Activated T-cell treated with anti-CD3 and anti-CD28 coated beads, Interleukin-2, amount 50 U/mL, for 48 hours (primary cell): ENCODE results near the gene CSNK2A3.

ENCODE experiments used
- DNase-seq, 2 experiments: peaks; one replicate each; pipeline ENCODE4 v3.0.0-alpha.2; 2020

Gene CSNK2A3

DNA sequence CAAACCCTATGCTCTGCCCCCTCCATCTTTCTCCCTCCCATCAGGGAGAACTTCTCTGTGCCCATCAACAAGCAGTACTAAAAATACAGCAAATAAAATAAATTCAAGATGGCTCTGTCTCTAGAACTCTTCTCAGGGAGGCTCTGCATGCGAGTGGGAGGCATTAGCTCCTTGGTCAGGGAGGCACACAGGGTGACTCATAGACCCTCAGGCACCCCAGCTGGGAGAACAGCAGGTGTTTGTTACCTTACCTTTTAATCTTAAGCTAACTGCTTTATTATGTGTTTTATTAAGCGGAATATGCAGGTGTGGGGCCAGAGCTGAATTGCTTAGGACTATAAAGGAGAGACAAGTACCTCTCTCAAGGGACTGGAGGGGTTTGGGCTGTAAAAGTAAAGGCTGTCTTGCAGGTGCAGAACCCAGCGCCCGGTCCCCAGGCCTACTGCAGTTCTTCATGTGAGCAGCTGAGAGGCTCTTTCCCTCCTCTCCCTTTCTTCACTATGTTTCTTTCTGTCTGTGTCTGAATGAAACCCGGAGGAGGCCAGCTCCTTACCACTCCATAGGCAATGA, 20.8 kb downstream of the CSNK2A3 start:
- DNase-seq = no peak

DNA sequence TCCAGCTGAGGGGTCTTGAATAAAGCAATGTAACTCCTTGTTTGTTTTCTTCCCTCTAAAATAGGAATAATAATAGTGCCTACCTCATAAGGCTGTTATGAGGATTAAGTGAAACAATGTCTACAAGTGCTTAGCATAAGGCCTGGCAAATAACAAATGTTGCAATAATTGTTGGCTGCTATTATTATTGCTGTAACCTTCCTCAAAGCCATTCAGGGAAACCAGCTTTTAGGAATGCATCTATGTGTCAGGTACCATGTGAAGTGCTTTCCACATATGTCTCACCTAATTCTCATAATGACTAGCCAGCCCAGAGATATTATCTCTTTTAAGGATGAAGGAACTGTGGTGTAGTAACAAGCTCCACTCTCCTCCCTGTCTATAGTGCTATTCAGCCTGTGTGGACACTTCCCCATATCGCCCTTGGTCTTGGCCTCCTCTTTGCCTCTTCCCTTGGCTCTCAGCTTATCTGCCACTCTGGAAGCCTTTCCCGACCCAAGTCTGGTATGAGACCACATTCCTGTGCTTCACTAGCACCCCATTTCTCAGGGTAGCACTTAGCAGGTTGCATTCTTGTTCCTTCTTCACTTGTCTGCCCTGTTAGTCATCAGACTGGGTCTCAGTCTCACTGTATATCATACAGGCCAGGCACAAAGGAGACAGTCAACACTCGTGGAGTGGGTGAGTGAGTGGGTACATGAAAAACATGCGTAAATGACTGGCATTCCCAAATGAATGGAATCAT, 23.8 kb downstream of the CSNK2A3 start:
- DNase-seq = no peak

DNA sequence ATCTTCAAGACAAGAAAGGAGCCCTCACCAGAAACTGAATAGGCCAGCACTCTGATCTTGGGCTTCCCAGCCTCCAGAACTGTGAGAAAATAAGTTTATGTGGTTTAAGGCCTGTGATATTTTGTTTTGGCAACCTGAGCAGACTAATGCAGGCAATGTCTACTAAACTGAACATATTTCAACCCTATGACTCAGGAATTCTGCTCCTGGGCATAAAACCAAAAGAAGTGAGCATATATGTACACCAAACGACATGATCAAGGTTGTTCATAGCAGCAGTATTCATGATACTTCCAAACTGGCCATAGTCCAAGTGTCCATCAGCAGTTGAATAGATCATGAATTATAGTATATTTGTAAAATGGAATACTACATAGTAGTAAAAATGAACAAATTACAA, 29.0 kb downstream of the CSNK2A3 start:
- no peak for DNase-seq

DNA sequence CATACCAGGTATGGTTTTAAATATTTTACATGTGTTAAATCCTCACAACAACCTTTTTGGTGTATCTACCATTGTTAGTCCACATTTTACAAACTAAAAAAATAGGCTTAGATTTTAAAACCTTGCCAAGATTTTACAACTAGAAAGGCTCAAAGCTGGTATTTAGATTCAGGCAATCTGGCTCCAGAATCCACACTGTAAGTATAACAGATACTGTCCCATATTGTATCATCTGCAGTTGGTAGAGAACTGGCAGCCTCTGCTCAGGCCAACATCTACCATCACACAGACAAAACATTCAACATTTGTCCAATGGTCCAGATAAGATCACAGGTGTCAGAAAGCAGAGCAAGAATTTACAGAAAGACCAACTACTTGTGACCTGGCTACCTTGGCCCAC, 30.9 kb downstream of the CSNK2A3 start:
- no peak for DNase-seq

DNA sequence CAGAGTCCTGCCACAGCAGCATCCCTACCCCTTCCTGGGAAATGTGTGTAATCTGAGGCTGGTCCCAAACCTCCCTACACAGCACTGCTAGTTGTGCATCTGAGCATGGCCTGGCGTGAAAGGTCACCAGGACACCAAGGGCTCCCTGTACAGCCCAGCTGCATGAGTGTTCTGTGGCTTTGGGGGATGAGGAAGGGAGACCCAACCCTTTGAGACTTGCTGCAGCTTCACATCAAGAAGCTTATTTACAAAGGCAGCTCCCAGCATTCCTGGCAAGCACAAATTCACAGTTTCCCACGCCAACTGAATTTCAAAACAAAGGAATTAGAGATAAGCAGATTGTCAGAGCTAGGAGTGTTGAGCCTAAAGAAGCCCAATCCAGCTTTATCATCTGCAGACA, 32.2 kb downstream of the CSNK2A3 start:
- DNase-seq = no peak

DNA sequence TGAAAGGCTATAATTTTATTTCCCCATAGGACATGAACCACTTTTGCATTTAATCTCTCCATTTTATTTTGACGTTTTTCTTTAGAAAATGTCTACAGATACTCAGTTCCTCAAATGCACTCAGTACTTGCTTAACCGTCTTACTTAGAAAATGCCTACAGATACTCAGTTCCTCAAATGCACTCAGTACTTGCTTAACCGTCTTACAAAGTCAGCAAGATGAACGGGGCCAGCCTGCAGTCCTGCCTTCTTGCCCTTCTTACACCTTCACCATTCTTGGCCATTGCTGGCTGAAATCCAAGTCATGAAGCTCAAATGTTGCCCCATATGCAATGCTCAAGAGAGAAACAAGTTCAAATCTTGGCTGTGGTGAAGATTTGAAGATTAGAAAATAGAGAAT, 34.1 kb downstream of the CSNK2A3 start:
- DNase-seq = no peak

DNA sequence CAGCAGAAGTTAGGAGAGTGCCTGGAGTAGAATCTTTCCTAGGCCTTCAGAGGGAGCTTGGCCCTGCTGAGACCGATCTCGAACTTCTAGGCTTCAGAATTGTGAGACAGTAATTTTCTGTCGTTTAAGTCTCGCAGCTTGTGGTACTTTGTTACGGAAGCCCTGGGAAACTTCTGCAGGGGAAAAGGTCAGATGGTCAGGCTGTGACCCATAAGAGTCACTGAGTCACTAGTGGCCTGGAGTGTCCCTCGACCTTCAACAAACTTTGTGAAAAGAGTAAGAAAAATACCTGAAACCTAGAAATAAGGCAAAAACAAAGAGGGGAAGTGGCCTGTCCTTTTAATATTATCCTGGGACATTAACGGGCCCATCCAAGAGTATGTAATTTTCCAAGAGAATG, 34.6 kb downstream of the CSNK2A3 start:
- no peak for DNase-seq

DNA sequence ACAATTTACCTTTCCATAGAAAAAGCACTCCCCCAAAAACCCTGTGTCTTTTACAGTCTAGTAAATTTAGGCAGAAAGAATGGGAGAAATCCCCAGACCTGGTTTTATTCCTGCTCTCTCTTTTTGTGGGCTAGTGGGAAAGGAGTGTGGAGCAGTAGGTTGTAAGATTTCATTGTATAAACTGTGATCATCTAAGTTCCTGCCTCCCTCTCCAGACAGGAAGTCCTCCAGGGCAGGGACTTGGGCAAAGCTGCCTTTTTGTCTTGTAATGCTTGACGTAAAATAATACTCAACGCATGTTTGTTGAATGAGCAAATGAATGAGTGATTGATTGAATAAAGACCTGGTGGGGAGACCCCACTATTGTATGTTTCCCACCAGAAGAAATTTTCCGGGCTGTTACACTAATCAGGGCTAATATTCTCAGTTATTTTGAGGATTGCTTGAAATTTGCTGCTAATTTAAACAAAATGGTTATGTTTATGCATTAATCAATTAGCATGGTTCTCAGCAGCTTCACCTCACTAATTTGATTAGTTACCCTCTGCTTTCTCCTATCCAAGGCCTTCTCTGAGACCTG, 36.3 kb downstream of the CSNK2A3 start:
- no peak for DNase-seq

DNA sequence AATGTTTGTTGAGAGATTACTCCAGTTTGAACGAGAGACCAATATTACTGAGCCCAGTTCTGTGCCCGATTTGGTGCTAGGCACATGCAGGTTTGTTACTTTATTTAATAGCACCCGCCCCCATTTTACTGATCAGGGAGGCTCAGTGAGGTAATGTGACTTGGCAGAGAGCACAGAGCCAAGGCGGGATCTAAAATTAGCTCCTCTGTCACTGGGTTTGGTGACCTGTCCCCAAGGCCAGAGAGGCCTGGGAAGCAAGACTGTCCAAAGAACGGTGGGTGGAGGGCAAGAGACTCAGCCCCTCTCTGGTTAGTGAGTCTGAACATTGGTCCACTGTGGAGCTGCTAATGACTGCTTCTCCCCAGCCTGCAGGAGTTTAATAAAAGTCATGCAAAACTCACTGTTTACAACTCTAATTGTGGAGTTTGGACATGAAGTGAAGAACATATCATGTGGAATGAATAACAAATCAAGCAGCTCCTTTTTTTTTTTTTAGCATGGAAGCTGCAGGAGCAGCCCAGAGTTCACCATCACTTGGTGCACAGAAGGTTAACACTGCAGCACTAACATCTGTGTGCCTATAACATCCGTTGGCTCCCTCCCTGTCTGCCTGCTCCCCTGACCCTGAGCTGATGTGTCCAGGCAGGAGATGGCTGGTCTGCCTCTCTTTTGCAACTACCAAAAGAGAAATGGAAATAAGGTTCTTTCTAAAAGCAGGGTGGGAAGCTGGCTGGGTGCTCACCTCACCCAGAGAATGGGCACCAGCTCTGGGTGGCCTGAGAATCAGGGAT, 39.0 kb downstream of the CSNK2A3 start:
- no peak for DNase-seq

DNA sequence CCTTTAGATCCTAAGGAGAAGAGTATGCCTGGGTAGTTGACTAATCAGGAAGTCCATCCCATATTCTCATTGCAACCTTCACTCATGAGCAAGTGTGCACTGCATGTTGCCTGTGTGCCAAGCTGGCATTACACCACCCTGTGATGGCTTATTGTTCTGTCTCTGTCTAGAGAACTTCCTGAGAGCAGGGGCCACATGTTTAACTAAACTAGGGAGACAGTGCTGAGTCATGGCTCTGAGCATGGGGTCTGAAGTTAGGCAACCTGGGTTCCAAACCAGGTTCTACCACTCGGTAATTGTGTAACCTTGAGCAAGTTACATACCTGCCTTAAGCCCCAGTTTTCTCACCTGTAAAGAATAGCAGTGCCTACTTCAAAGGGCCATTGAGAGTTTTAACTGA, 39.6 kb downstream of the CSNK2A3 start:
- no peak for DNase-seq

DNA sequence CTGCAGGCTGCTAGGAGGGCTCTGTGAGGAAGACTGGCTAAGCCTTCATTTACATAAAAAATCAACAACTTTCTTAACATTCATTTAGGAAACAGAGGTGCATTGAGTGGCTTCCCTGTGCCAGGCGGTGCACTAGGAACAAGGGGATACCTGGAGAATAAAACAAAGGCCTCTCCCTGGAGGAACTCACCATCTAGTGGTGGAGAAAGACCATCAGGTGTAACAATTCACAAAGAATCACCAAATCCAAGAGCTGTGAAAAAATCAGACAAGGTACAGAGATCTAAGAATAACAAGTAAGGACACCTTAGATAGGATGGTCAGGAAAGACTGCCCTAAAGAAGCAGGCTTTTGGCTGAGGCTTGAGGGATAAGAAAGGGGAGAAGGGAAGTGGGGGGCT, 40.3 kb downstream of the CSNK2A3 start:
- DNase-seq = no peak

DNA sequence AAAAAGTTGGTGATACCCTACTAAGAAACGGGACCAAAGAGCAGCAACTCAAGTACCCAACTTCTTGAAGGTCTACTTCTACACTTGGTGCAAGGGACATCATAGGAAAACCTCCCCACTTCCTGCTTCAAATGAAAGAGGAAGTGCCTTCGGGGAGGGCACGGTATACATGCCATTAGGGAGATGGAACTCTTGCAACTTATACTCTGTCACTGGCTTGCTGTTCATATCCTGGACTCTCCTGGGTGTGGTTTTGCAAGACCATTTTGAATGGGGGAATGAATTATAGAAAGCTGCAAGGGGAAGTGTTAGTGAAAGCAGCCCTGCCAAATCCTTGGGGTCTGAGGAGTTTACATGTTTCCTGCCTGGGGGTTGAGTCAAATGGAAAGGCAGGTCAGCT, 41.9 kb downstream of the CSNK2A3 start:
- no peak for DNase-seq

DNA sequence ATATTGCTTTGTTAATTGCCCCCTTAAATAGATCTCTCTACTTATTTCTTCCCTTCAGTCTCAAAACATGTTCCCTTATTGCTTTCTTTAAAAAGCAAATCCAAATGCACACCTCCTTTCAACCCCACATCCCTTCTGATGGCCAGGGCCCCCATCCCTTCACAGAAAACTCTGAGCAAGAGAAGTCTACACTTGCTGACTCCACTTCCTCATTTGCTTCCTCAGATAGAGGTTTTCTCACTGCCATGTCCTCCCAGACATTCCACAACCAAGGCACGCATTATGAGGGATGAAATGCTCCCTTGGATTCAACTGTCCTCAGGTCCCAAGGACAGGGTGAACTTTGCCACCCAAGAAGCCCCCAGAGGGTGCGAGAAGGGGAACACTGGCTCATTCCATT, 43.1 kb downstream of the CSNK2A3 start:
- no peak for DNase-seq

DNA sequence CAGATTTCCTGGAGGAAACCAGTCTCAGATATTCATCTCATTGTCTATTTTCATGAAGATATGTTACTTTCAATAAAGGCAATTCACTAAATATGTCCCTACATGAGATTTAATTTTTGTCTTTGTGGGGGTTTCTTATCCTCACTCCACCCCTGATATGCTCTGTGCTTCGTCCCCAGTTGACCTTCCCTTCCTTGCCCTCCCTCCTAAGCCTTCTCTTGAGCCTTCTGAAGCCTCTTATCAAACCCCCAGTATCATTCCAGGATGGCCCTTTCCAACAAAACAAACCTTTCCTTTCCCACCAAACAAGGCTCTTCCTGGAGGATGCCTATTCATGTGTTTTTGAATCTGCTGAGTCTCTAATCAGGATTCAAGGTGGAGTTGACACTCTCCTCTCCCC, 44.8 kb downstream of the CSNK2A3 start:
- no peak for DNase-seq

DNA sequence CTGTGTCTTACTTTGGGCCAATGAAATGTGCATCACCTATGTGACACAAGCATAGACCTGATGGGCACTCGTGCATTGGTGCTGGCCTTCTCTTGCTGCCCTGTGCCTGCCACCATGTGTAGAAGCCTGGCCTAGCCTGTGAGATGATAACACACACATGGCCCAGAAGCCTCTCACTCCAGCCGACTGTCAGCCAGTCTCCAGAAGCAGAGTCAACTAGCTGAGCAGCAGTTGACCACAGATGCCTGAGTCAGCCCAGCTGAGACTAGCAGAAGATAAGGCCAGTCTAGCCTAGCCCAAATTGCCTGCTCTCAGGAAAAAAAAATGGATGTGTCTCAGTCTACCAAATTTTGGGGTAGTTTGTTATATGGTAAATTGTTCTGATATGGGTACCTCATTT, 46.2 kb downstream of the CSNK2A3 start:
- no peak for DNase-seq

DNA sequence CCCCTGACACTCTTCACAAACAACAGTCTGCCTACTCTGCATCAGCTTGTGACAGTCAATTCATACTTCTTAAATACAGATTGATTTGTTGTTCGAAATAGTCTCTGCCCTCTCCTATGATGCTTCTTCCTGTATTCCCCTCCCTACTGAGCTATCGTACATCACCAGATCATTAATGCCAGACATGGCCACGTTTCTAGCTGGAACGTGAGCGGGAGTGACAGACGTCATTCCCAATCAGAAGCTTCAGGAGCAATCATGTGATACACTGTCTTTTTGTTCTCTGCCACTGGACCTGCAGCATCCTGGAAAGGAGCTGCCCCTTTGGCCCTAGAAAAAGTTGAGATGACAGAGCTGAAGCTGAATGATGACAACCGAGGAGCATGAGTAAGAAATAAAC, 48.5 kb downstream of the CSNK2A3 start:
- no peak for DNase-seq

DNA sequence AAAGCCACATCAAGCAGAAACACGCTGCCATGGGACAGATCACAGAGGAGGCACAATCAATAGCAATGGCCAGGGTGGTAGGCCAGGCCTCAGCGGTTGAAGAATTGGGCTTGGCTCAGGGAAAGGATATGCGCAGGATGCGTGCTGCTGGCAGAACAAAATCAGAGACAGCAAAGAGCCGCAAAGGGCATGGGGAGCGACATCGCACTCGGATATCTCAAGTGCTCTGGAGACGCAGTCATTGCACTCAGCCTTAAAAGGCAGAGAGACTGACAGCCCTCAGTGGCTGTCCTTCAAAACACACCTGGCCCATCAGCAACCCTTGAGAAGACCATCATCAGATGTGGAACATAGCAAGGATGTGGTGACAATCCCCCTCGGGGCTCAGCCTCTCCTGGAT, 50.5 kb downstream of the CSNK2A3 start:
- no peak for DNase-seq
